Activated CD8-positive, alpha-beta T cell treated with anti-CD3 and anti-CD28 coated beads, Interleukin-2, amount 10 ng/mL, durations not matched to agents 7 days and 5 days (primary cell): ENCODE data around the gene MAGI3. TPM values are rescaled to one million over a fixed set of nuclear protein-coding genes. Genes with fewer than 3 reads are reported as not detected.
"Not testable (repeated sequence)": the region's sequence is repeated elsewhere in the genome, so short reads cannot be mapped to it uniquely, and the experiment has no call there.

Experiments used
- ATAC-seq: fragments of 150-1000 bp; cut with Tn5 transposase; one replicate; pipeline ENCODE4 v1.10.0; 2021; ENCODE audit warnings: moderate library complexity
- CTCF ChIA-PET: fragments of 350-600 bp; sonication (Branson Sonifier 250); formaldehyde crosslinking; loops from one replicate; lab custom pipeline; 2021; ENCODE audit warnings: antibody characterized with exemption; lab: Charles Lee
- POLR2A ChIA-PET: fragments of 350-600 bp; sonication (Branson Sonifier 250); formaldehyde crosslinking; loops from one replicate; lab custom pipeline; 2021; ENCODE audit warnings: antibody characterized with exemption; lab: Charles Lee
- DNase-seq: peaks from one replicate; pipeline ENCODE4 v3.0.0-alpha.2; 2020
- H3K27ac Mint-ChIP-seq: one replicate; pipeline ENCODE4 v1.8.0; 2021; ENCODE audit warnings: mild to moderate bottlenecking, mixed read lengths
- H3K27me3 Mint-ChIP-seq: one replicate; pipeline ENCODE4 v1.8.0; 2021; ENCODE audit warnings: low read depth, mixed read lengths
- H3K36me3 Mint-ChIP-seq: one replicate; pipeline ENCODE4 v1.8.0; 2021; ENCODE audit warnings: low read depth, mixed read lengths
- H3K4me1 Mint-ChIP-seq: one replicate; pipeline ENCODE4 v1.8.0; 2021; ENCODE audit warnings: low read depth, mixed read lengths
- H3K4me3 Mint-ChIP-seq: one replicate; pipeline ENCODE4 v1.8.0; 2021; ENCODE audit warnings: mild to moderate bottlenecking, mixed read lengths
- H3K9me3 Mint-ChIP-seq: one replicate; pipeline ENCODE4 v1.8.0; 2022; ENCODE audit warnings: mixed read lengths; ENCODE audit not compliant: insufficient read depth
- total RNA-seq, 2 experiments: library from RNA; stranded (reverse); gene quantifications; one replicate each; pipeline ENCODE4 v1.2.3, GENCODE V29; 2021

MAGI3 gene
- total RNA-seq, 2 experiments from 2014 or later: 6.2 to 6.4 TPM

DNA sequence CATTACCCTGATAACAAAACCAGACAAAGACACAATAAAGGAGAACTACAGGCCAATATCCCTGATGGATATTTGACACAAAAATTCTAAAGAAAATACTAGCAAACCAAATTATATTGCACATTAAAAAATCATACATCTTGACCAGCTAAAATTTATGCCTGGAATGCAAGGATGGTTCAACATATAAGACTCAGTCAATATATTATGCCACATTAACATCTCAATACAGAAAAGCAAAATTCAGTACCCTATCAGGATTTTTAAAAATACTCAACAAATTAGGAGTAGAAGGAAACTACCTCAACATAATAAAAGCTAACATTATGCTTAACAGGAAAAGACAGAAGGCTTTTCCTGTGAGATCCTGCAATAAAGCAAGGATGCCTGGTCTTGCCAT lies 177.1 kb downstream of the MAGI3 start:
- CTCF ChIA-PET: no interaction called here

DNA sequence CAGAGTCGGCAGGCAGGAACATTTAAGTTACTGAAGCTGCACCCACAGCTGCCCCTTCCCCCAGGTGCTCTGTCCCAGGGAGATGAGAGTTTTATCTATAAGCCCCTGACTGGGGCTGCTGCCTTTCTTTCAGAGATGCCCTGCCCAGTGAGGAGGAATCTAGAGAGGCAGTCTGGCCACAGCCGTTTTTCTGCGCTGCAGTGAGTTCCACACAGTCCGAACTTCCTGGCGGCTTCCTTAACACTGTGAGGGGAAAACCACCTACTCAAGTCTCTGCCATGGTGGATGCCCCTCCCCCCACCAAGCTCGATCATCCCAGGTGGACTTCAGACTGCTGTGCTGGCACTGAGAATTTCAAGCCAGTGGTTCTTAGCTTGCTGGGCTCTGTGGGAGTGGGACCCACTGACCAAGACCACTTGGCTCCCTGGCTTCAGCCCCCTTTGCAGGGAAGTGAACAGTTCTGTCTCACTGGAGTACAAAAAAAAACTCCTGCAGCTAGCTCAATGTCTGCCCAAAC lies 185.5 kb downstream of the MAGI3 start:
- H3K27me3 Mint-ChIP-seq, H3K27ac Mint-ChIP-seq, H3K9me3 Mint-ChIP-seq, ATAC-seq, CTCF ChIA-PET, POLR2A ChIA-PET, H3K36me3 Mint-ChIP-seq, H3K4me3 Mint-ChIP-seq, H3K4me1 Mint-ChIP-seq, DNase-seq: not testable (repeated sequence)

More for the DNA sequence above, 177.1 kb downstream of the MAGI3 start:
- Mint-ChIP-seq H3K4me1 (no peaks in the 10 kb centered on the region), H3K27me3 (no peaks in the 10 kb centered on the region), H3K4me3 (no peak overlapping the region), H3K9me3 (peaks cover 18% of the 10 kb centered on the region), H3K27ac (no peak overlapping the region), H3K36me3 (no peaks in the 10 kb centered on the region)
- no peak for DNase-seq
- POLR2A ChIA-PET: no interaction called here
- ATAC-seq: no peak

DNA sequence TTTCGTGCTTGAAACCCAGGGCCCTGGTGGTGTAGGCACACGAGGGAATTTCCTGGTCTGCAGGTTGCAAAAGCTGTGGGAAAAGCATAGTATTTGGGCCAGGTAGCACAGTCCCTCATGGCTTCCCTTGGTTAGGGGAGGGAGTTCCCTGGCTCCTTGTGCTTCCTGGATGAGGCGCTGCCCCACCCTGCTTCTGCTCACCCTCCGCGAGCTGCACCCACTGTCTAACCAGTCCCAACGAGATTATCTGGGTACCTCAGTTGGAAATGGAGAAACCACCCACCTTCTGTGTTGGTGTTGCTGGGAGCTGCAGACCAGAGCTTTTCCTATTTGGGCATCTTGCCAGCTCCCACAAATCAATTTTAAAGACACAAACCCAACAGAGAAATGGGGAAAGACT lies 186.0 kb downstream of the MAGI3 start:
- no peak for DNase-seq
- H3K36me3 Mint-ChIP-seq: no peaks in the 10 kb centered on the region
- no peak for ATAC-seq
- no peaks in the 10 kb centered on the region for H3K9me3 Mint-ChIP-seq
- POLR2A ChIA-PET: no interaction called here
- CTCF ChIA-PET: no interaction called here
- no peak overlapping the region for H3K4me3 Mint-ChIP-seq
- peaks cover 2% of the 10 kb centered on the region for H3K27me3 Mint-ChIP-seq
- H3K27ac Mint-ChIP-seq: no peak overlapping the region
- H3K4me1 Mint-ChIP-seq: no peaks in the 10 kb centered on the region

DNA sequence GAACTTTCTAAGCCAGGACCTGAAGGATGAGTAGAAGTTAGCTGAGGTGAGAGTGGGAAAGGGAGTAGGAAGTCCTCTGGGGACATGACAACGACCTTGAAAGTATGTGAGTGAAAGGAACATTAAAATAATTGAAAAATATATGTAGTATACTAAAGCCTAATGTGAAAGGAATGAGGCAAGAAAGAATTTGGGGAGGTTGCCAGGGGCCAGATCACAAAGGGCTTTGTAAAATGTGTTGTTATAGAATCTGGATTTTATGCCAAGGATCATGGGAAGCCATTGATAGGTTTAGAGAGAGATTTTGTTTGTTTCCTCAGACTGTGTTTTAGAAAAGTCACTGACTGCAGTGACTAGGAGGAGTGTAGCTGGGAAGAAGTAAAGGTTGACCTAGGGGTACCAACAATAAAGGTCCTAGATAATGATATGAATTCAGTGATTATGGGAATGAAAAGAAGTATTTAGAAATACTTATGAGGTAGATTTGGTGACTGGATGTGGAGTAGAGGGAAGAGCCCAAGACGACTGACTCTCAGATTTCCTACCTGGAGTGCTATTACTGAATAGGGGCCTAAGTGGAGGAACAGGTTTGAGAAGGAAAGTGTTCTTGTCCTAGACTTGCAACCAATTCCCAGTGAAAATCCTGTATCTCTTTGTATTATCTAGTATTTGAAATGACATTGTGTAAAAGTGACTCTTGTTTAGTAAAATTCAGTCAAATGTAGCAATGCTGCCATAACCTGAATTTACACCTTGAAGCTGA lies 189.1 kb downstream of the MAGI3 start:
- H3K4me1 Mint-ChIP-seq: no peaks in the 10 kb centered on the region

DNA sequence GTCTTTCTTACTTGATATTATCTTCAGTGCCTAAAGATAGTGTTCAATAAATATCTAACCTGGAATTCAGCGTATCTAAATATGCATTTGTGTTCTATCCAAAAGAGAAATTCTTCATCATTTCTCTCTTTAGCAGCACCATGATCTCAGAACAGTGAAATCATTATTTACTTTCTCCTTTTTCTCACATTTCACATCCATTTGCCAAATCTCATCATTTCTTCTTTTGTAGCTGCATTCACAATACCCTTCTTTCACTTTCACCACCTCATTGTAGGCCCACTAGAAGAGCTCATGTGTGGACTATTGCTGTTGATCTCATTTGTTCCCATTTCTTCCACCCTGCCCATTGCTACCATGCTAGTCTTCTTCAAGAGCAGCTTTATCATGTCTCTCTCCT lies 191.0 kb downstream of the MAGI3 start:
- no peak for ATAC-seq

More for the DNA sequence above, 189.1 kb downstream of the MAGI3 start:
- H3K27me3 Mint-ChIP-seq: peaks cover 4% of the 10 kb centered on the region
- no peak overlapping the region for H3K27ac Mint-ChIP-seq
- no peaks in the 10 kb centered on the region for H3K9me3 Mint-ChIP-seq
- CTCF ChIA-PET: no interaction called here
- no peaks in the 10 kb centered on the region for H3K36me3 Mint-ChIP-seq
- POLR2A ChIA-PET: no interaction called here
- H3K4me3 Mint-ChIP-seq: no peak overlapping the region
- DNase-seq: no peak
- no peak for ATAC-seq

DNA sequence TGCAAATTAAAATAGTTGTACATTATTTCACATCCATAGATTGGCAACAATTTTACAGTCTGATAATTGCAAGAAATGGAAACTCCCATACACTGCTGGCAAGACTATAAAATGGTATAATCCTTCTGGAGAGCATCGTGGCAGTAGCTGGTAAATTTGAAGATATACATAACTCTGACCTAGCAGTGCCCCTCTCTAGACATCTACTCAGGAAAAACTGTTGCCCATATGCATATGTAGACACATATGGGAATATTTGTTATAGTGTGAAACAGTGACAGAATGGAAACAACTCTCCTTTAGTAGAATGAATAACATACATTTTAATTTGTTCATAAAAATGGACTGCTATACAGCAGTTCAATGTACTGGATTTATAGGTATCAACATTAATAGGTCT lies 191.8 kb downstream of the MAGI3 start:
- Mint-ChIP-seq H3K4me3 (no peak overlapping the region), H3K9me3 (no peaks in the 10 kb centered on the region), H3K4me1 (no peaks in the 10 kb centered on the region), H3K36me3 (no peaks in the 10 kb centered on the region), H3K27me3 (peaks cover 3% of the 10 kb centered on the region), H3K27ac (no peak overlapping the region)
- POLR2A ChIA-PET: no interaction called here
- ATAC-seq: no peak
- DNase-seq: no peak
- CTCF ChIA-PET: no interaction called here

More for the DNA sequence above, 191.0 kb downstream of the MAGI3 start:
- POLR2A ChIA-PET: no interaction called here
- Mint-ChIP-seq H3K4me1 (no peaks in the 10 kb centered on the region), H3K27me3 (peaks cover 4% of the 10 kb centered on the region), H3K36me3 (no peaks in the 10 kb centered on the region), H3K4me3 (no peak overlapping the region), H3K9me3 (no peaks in the 10 kb centered on the region), H3K27ac (no peak overlapping the region)
- CTCF ChIA-PET: no interaction called here
- DNase-seq: no peak

DNA sequence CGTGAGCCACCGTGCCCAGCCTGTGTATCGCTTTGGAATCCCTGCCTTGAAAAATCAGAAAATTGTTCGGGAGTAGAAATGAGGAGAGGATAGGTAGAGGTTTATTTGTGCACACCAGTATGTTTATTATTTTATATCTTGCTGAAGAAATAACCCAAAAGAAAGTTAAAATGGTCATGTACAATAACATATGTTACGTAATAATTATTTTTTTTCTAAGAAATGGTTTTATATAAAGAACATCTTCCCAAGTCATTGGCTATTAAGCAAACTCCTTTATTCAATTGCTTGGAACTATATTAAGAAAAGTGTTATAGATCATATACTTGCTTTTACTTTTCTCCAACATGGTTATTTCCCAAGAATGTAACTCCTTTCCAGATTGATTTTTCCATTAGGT lies 197.2 kb downstream of the MAGI3 start:
- no peak overlapping the region for H3K4me3 Mint-ChIP-seq
- no peaks in the 10 kb centered on the region for H3K9me3 Mint-ChIP-seq
- H3K27ac Mint-ChIP-seq: no peak overlapping the region
- no peaks in the 10 kb centered on the region for H3K27me3 Mint-ChIP-seq
- no peaks in the 10 kb centered on the region for H3K36me3 Mint-ChIP-seq
- H3K4me1 Mint-ChIP-seq: no peaks in the 10 kb centered on the region
- ATAC-seq (no peak), DNase-seq (no peak)
- ChIA-PET POLR2A (no interaction called here), CTCF (no interaction called here)

DNA sequence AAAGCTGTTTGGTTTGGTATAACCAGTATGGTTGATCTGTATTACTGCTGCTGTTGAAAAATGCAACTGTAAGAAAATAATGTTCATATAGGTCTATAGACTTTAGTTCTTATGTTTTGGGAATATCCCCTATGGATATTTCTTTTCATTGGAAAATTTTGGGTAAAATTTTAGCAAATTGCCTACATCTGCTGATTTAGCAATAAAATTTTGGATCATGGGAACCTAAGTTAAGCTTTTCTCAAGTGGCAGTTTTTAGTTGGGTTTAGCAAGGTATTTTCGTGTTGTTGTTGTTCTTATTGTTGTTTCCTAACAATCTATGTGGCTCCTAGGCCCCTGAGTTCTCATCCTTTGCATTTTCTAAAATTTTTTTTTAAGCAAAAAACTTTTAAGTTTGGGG lies 201.9 kb downstream of the MAGI3 start:
- ATAC-seq: no peak
- no peaks in the 10 kb centered on the region for H3K4me1 Mint-ChIP-seq
- POLR2A ChIA-PET: no interaction called here

DNA sequence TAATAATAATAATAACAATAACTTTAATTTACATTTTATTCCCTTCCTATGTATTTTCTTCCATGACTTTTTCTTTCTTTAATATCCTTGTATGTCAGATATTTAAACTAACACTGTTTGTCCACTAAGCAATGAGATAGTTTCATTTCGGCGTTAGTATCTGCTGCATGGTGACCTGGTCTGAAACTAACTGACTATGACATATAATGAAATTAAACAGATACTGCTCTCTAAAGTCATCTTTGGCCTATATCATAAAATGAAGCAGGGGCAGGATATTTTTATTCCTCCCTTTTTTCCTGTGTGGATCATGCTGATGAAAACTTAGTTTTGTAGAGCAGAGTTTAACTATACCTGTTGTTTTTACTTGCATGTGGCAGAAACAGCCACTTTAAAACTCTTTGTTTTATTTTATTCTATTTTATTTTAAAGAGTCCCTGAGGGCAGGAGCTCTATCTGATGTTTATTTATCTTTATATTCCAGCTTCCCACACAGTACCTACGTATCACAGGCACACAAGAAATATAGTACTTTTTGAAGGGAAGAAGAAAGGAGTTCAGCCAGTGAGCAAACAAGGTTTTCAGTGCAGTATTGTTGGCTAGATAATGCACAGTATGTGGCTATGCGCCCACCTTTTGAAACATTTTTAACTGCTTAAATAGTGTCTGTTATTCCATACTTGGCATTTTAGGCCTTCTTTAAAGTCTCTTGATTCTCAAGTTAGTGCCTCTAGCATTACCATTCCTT lies 203.4 kb downstream of the MAGI3 start:
- no peaks in the 10 kb centered on the region for H3K27me3 Mint-ChIP-seq
- DNase-seq (no peak), ATAC-seq (no peak)
- no peaks in the 10 kb centered on the region for H3K4me1 Mint-ChIP-seq
- H3K36me3 Mint-ChIP-seq: peaks cover 3% of the 10 kb centered on the region
- H3K9me3 Mint-ChIP-seq: peaks cover 15% of the 10 kb centered on the region
- ChIA-PET POLR2A (no interaction called here), CTCF (no interaction called here)
- no peak overlapping the region for H3K27ac Mint-ChIP-seq
- no peak overlapping the region for H3K4me3 Mint-ChIP-seq

More for the DNA sequence above, 201.9 kb downstream of the MAGI3 start:
- Mint-ChIP-seq H3K27me3 (no peaks in the 10 kb centered on the region), H3K27ac (no peak overlapping the region), H3K4me3 (no peak overlapping the region), H3K9me3 (peaks cover 3% of the 10 kb centered on the region), H3K36me3 (peaks cover 3% of the 10 kb centered on the region)
- no peak for DNase-seq
- CTCF ChIA-PET: no interaction called here

DNA sequence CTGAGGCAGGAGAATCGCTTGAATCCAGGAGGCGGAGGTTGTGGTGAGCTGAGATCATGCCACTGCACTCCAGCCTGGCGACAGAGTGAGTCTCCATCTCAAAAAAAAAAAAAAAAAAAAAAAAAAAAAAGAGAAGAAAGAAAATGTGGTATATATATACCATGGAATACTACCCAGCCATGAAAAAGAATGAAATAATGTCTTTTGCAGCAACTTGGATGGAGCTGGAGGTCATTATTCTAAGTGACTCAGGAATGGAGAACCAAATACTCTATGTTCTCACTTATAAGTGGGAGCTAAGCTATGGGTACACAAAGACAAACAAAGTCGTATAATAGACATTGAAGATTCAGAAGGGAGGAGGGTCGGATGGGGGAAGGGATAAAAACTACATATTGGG lies 214.2 kb downstream of the MAGI3 start:
- CTCF ChIA-PET, DNase-seq, H3K4me3 Mint-ChIP-seq, H3K36me3 Mint-ChIP-seq, POLR2A ChIA-PET, H3K27ac Mint-ChIP-seq, ATAC-seq, H3K9me3 Mint-ChIP-seq, H3K27me3 Mint-ChIP-seq: not testable (repeated sequence)
- H3K4me1 Mint-ChIP-seq: peaks cover 11% of the 10 kb centered on the region

DNA sequence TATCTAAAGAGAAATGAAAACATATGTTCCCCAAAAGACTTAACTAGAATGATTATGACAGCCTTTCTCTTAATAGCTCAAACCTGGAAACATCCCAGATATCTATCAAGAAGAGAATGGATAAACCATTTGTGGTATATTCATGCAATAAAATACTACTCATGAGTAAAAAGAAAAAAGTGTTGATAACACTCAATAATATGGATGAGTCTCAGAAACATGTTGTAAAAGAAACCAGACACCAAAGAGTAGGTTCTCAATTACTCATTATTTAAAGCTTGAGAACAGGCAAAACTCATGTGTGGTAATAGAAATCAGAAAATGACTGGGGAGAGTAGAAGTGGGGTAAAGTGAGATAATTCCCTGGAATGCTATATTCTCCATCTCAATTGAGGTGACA lies 214.8 kb downstream of the MAGI3 start:
- Mint-ChIP-seq H3K27ac (no peak overlapping the region), H3K27me3 (peaks cover 2% of the 10 kb centered on the region), H3K4me1 (peaks cover 11% of the 10 kb centered on the region), H3K36me3 (peaks cover 6% of the 10 kb centered on the region), H3K9me3 (no peaks in the 10 kb centered on the region), H3K4me3 (no peak overlapping the region)
- DNase-seq: no peak
- ChIA-PET CTCF (interaction anchor here (0.5 kb wide), 1 partner anchor 198 kb away, joined by 3 read pairs; no protein-coding TSS in a partner anchor), POLR2A (no interaction called here)
- ATAC-seq: no peak

DNA sequence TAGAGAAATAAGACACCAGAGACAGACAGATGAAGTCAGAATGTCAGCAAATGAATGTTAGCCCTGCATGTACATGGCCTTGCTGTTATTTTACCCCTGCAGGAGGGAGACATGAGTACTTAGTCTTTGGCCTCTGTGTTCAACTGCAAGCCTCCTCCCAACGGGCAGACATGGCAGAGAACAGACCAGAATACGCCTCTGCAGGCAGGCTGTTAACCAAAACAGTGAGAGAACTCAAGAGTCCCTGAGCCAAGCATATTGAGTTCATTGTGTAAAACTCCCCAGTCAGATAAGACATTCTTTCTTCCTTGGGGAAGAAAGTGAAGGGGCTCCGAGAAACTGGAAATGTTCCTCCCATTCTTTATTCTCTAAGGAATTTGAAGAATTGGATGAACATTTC lies 218.1 kb downstream of the MAGI3 start:
- Mint-ChIP-seq H3K27ac (no peak overlapping the region), H3K27me3 (peaks cover 4% of the 10 kb centered on the region), H3K36me3 (no peaks in the 10 kb centered on the region), H3K4me1 (no peaks in the 10 kb centered on the region), H3K9me3 (no peaks in the 10 kb centered on the region), H3K4me3 (no peak overlapping the region)
- DNase-seq (no peak), ATAC-seq (no peak)
- ChIA-PET POLR2A (no interaction called here), CTCF (no interaction called here)
